DND-41 (cell line): ENCODE results near the gene ERCC2.
A peak's percentile ranks its signal among the peaks of the same experiment; 100 is the strongest.

Experiments
- ATAC-seq: fragments of 200-7000 bp; cut with Tn5 transposase; 3 replicates; pipeline ENCODE4 v1.9.1; 2021; ENCODE audit warnings: low read depth; ENCODE audit not compliant: insufficient read depth
- DNase-seq: peaks from one replicate; pipeline ENCODE4 v3.0.0-alpha.2; 2020
- H2AFZ ChIP-seq: 2 replicates; pipeline ENCODE4 v1.6.0; 2012; ENCODE audit warnings: low read depth, low read length
- H3K27ac ChIP-seq: 2 replicates; pipeline ENCODE4 v1.5.1; 2012; ENCODE audit warnings: low read length, inconsistent platforms
- H3K27me3 ChIP-seq: fragments of 200-600 bp; sonication (generic); 2 replicates; pipeline ENCODE4 v1.6.0; 2012; ENCODE audit warnings: low read length, mild to moderate bottlenecking, inconsistent platforms; ENCODE audit not compliant: insufficient read depth, poor library complexity
- H3K36me3 ChIP-seq: 2 replicates; pipeline ENCODE4 v1.5.1; 2012; ENCODE audit warnings: low read length, inconsistent platforms; ENCODE audit not compliant: insufficient read depth
- H3K4me1 ChIP-seq: 2 replicates; pipeline ENCODE4 v1.5.1; 2012; ENCODE audit warnings: mild to moderate bottlenecking, low read length; ENCODE audit not compliant: insufficient read depth
- H3K4me2 ChIP-seq: 2 replicates; pipeline ENCODE4 v1.6.0; 2012; ENCODE audit warnings: mild to moderate bottlenecking, moderate library complexity, low read length, inconsistent platforms; ENCODE audit not compliant: insufficient read depth
- H3K4me3 ChIP-seq, 2 experiments: fragments of 200-600 bp in 1 of 2; shearing (Covaris generic) in 1 of 2; 2 replicates each; pipeline ENCODE4 v1.5.1; 2012 to 2016; ENCODE audit warnings: inconsistent platforms in 2 of 2, low read length in 2 of 2, mild to moderate bottlenecking in 2 of 2, low read depth in 1 of 2, moderate library complexity in 1 of 2
- H3K79me2 ChIP-seq: 2 replicates; pipeline ENCODE4 v1.6.0; 2012; ENCODE audit warnings: low read length, inconsistent platforms; ENCODE audit not compliant: insufficient read depth
- H3K9ac ChIP-seq: 2 replicates; pipeline ENCODE4 v1.6.0; 2012; ENCODE audit warnings: low read depth, mild to moderate bottlenecking, inconsistent platforms, low read length, moderate library complexity
- H3K9me3 ChIP-seq: 2 replicates; pipeline ENCODE4 v1.5.1; 2012; ENCODE audit warnings: low read length, moderate library complexity, mild to moderate bottlenecking, inconsistent platforms; ENCODE audit not compliant: insufficient read depth, severe bottlenecking
- H4K20me1 ChIP-seq: 2 replicates; pipeline ENCODE4 v1.6.0; 2012; ENCODE audit warnings: low read length; ENCODE audit not compliant: insufficient read depth
- EZH2 ChIP-seq: IDR thresholded peaks from 3 replicates; pipeline ENCODE4 v1.6.1; 2012; ENCODE audit warnings: borderline replicate concordance, low read depth, mild to moderate bottlenecking, moderate library complexity, low read length, inconsistent platforms; ENCODE audit not compliant: severe bottlenecking
- TF ChIP-seq, protein P1 (sequence below): IDR thresholded peaks from 2 replicates; pipeline ENCODE4 v1.5.1; 2012; ENCODE audit warnings: borderline replicate concordance, low read length, moderate library complexity, mild to moderate bottlenecking; ENCODE audit not compliant: poor library complexity, severe bottlenecking; ENCODE audit errors: extremely low read depth

The ERCC2 gene

DNA sequence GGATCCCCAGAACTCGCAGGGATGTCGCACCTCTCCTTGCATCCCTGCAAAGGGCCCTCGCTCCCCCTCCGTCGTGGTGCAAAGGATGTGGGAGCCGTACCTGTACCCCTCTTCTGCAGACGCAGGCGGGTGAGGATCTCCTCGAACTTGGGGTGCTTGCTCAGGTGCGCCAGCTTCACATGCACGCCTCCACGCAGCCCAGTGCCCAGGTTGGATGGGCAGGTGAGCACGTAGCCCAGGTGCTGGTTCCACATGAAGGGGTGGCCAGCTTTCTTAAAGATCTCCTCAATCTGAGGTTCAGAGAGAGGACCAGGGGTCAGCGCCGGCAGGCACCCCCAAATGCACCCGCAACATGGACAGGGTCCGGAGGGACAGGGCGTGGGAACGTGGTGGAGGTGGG, 63.0 kb downstream of the ERCC2 start:
- ATAC-seq = no peak
- H3K79me2 ChIP-seq = no peaks in the 10 kb centered on the region

DNA sequence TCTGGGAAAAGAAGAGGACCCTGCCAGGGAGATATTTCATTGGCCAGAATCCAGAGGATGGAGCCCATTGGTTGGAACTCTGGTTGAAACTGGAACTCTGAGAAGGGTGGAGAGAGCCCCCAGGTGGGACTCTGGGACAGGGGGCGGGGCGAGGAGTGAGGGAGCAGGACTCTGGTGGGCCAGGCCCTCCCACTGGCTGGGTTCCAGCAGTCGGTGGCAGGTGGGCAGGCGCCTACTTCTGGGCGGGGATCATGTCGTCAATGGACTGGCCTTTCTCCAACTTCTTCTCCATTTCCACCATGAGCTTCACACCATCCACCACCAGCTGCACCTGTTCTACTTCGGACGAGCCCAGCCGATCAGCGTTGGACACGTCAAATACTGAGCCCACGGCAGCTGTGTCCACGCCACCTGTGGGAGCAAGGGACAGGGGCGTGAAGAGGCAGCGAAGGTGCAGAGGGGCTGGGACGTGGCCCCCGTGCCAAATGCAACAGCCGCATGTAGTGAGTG, 63.8 kb downstream of the ERCC2 start:
- TF ChIP-seq, protein P1, sequence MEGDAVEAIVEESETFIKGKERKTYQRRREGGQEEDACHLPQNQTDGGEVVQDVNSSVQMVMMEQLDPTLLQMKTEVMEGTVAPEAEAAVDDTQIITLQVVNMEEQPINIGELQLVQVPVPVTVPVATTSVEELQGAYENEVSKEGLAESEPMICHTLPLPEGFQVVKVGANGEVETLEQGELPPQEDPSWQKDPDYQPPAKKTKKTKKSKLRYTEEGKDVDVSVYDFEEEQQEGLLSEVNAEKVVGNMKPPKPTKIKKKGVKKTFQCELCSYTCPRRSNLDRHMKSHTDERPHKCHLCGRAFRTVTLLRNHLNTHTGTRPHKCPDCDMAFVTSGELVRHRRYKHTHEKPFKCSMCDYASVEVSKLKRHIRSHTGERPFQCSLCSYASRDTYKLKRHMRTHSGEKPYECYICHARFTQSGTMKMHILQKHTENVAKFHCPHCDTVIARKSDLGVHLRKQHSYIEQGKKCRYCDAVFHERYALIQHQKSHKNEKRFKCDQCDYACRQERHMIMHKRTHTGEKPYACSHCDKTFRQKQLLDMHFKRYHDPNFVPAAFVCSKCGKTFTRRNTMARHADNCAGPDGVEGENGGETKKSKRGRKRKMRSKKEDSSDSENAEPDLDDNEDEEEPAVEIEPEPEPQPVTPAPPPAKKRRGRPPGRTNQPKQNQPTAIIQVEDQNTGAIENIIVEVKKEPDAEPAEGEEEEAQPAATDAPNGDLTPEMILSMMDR = no peak
- no peak for TF ChIP-seq EZH2
- Histone ChIP-seq H3K27ac (no peak overlapping the region), H3K4me3 (no peak overlapping the region), H3K4me1 (no peaks in the 10 kb centered on the region), H3K36me3 (no peaks in the 10 kb centered on the region), H3K27me3 (no peaks in the 10 kb centered on the region), H3K9ac (no peak overlapping the region), H3K9me3 (no peaks in the 10 kb centered on the region), H2AFZ (no peak overlapping the region), H4K20me1 (peaks cover 4% of the 10 kb centered on the region; the same call in 1 of the 2 replicates), H3K79me2 (no peaks in the 10 kb centered on the region), H3K4me2 (no peak overlapping the region)
- no peak for DNase-seq
- peak; percentile 18; the same call in 1 of the 3 replicates for ATAC-seq

More for the DNA sequence above, 63.0 kb downstream of the ERCC2 start:
- Histone ChIP-seq H3K9me3 (no peaks in the 10 kb centered on the region), H3K27ac (no peak overlapping the region), H3K4me2 (no peak overlapping the region), H3K9ac (no peak overlapping the region), H3K36me3 (no peaks in the 10 kb centered on the region), H2AFZ (no peak overlapping the region), H3K27me3 (no peaks in the 10 kb centered on the region), H3K4me3 (no peak overlapping the region), H3K4me1 (no peaks in the 10 kb centered on the region), H4K20me1 (peaks cover 4% of the 10 kb centered on the region; the same call in 1 of the 2 replicates)
- TF ChIP-seq, protein P1 = no peak
- TF ChIP-seq EZH2 = no peak
- DNase-seq = no peak

DNA sequence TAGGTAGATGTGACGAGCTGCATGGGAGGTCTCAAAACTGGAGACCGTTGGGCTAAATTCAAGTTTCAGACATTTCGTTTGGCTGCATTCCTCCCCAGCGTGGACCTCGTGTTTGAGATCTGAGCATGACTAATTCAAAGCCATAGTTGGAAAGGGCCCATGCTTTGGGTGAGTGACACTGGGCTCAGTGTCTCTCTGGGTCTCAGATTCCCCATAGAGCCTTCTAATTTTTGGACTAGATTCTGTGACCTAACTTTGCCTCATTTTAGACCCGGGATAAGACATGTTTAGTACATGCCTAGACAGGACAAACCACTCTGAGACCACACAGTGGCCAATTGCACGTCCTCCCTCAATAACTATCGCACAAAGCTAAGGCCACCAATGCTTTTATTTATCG, 64.3 kb downstream of the ERCC2 start:
- ATAC-seq = no peak
- Histone ChIP-seq H3K27ac (no peak overlapping the region), H3K9ac (no peak overlapping the region), H3K9me3 (no peaks in the 10 kb centered on the region), H3K4me3 (no peak overlapping the region), H2AFZ (no peak overlapping the region), H3K79me2 (no peaks in the 10 kb centered on the region), H3K36me3 (no peaks in the 10 kb centered on the region), H4K20me1 (peaks cover 4% of the 10 kb centered on the region; the same call in 1 of the 2 replicates), H3K27me3 (no peaks in the 10 kb centered on the region), H3K4me2 (no peak overlapping the region), H3K4me1 (no peaks in the 10 kb centered on the region)
- DNase-seq = no peak
- TF ChIP-seq, protein P1 = no peak
- no peak for TF ChIP-seq EZH2
